CD4-positive, alpha-beta T cell treated with Interleukin-6 at 100 ng/mL for 8 hours (primary cell): ENCODE data around the gene BMP5.

Experiments used
- DNase-seq: peaks from one replicate; pipeline ENCODE4 v3.0.0-alpha.2; 2020; ENCODE audit warnings: mixed read lengths, low spot score

BMP5 gene

GRCh38 chr6:55708711-55709110, 166.7 kb downstream of the BMP5 start:
- DNase-seq, result no peak

- no peak for DNase-seq
Measured at GRCh38 chr6:55705451-55706440, 169.6 kb downstream of the BMP5 start.

GRCh38 chr6:55704421-55704820, 171.0 kb downstream of the BMP5 start:
- DNase-seq, result no peak
